Prostate gland (tissue), 2 donors: Measurements from ENCODE around the gene SH3PXD2A. TPM values are rescaled to one million over a fixed set of nuclear protein-coding genes. Genes with fewer than 3 reads are reported as not detected.

Experiments
- DNase-seq: peaks from one replicate; pipeline ENCODE4 v3.0.0-alpha.2; 2019; ENCODE audit warnings: low spot score
- H3K27ac ChIP-seq, 2 donors: fragments of 200-600 bp; sonication (generic); 2 replicates each; pipeline ENCODE4 v1.5.1; 2017 to 2019
- H3K27me3 ChIP-seq: fragments of 200-600 bp; sonication (generic); replicated peaks from 2 replicates; pipeline ENCODE4 v1.5.1; 2019; ENCODE audit not compliant: insufficient read depth
- H3K36me3 ChIP-seq, 2 donors: fragments of 200-600 bp; sonication (generic); 1 replicate in 1 of 2; 2 replicates in 1 of 2; pipeline versions ENCODE4 v1.5.1 to v1.8.1; 2017 to 2019
- H3K4me1 ChIP-seq: fragments of 200-600 bp; sonication (generic); replicated peaks from 2 replicates; pipeline ENCODE4 v1.5.1; 2019
- H3K4me3 ChIP-seq, 2 donors: fragments of 200-600 bp; sonication (generic); 2 replicates each; pipeline ENCODE4 v1.5.1; 2017 to 2019
- H3K9me3 ChIP-seq: fragments of 200-600 bp; sonication (generic); 2 replicates; pipeline ENCODE4 v1.5.1; 2017
- POLR2A ChIP-seq: fragments of 450-650 bp; IDR thresholded peaks from one replicate; pipeline ENCODE4 v1.6.1; 2016; ENCODE audit warnings: antibody characterized with exemption, mild to moderate bottlenecking
- POLR2AphosphoS5 ChIP-seq: sonication (generic); formaldehyde crosslinking; IDR thresholded peaks from one replicate; pipeline ENCODE4 v1.6.1; 2017; ENCODE audit warnings: antibody characterized with exemption
- WGBS: methylation state at CpG from one replicate; pipeline ENCODE4 v1.1.5; 2018; 5-methylcytosine and 5-hydroxymethylcytosine counted together
- intact Hi-C: fragments of 100-400 bp; cut with DNase I; formaldehyde crosslinking; loops from one replicate; pipeline ENCODE4 v1.14.2; 2022
- total RNA-seq, 2 donors: library from RNA; depleted of rRNA; stranded (reverse); fragments of >200 nt; gene quantifications; one replicate each; pipeline ENCODE4 v1.1.0, GENCODE V29; 2016
- TF ChIP-seq, protein P1 (sequence below), 4 experiments: fragments of 200-600 bp in 2 of 4; fragments of 450-650 bp in 2 of 4; sonication (generic) in 2 of 4; IDR thresholded peaks; 1 replicate in 3 of 4; 2 replicates in 1 of 4; pipeline ENCODE4 v1.5.1; 2016 to 2019; ENCODE audit warnings: antibody characterized with exemption in 4 of 4, mild to moderate bottlenecking in 2 of 4, moderate library complexity in 2 of 4

The SH3PXD2A gene
- total RNA-seq, 2 donors from 2014 or later = 14.2 to 26.4 TPM

DNA sequence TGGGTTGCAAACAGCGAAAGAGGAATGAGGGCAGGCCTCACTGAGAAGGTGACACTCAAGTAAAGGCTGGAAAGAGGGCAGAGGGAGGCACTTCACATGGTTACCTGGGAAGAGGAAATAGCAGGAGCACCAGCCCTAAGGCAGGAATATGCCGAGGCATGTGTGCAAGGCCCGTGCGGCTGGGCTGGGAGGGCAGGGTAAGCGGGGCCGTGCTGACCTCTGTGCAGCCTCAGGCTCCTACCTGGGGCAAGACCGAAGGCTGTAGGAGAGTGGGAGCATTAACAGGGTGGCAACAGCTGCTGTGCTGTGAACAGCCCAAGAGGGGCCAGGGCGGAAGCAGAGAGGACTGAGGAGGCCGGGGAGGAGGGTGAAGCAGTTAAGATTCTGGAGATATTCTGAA, 24.0 kb upstream of the SH3PXD2A start:
- intact Hi-C loops = no loop called here

DNA sequence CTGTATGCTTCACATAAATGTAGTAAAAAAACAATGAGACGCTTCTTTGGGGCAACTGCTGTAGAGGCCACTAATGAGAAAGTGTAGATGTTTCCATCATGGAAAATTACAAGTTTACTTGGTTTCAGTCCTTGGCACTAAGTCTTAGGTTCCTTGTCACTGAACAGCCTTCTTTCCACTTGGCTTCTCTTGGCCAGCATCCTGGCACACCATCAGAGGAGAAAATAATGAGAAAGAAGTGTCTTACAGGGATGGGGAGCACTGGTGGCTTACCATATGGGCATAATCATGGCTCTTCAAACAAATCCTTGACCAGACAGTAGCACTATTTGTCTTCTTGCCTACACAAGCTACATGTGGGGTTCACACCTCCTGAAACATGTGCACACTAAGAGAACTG, 22.5 kb upstream of the SH3PXD2A start:
- 81% methylated on average over 1 of the region's 1 CpG for WGBS
- intact Hi-C loops = no loop called here
- Histone ChIP-seq H3K4me1 (no peaks in the 10 kb centered on the region), H3K36me3 (no peaks in the 10 kb centered on the region), H3K4me3 (no peak overlapping the region), H3K27me3 (no peaks in the 10 kb centered on the region), H3K27ac (no peak overlapping the region), H3K9me3 (no peaks in the 10 kb centered on the region)
- no peak for DNase-seq
- TF ChIP-seq, protein P1, sequence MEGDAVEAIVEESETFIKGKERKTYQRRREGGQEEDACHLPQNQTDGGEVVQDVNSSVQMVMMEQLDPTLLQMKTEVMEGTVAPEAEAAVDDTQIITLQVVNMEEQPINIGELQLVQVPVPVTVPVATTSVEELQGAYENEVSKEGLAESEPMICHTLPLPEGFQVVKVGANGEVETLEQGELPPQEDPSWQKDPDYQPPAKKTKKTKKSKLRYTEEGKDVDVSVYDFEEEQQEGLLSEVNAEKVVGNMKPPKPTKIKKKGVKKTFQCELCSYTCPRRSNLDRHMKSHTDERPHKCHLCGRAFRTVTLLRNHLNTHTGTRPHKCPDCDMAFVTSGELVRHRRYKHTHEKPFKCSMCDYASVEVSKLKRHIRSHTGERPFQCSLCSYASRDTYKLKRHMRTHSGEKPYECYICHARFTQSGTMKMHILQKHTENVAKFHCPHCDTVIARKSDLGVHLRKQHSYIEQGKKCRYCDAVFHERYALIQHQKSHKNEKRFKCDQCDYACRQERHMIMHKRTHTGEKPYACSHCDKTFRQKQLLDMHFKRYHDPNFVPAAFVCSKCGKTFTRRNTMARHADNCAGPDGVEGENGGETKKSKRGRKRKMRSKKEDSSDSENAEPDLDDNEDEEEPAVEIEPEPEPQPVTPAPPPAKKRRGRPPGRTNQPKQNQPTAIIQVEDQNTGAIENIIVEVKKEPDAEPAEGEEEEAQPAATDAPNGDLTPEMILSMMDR (IDR thresholded peaks at IDR 0.05) = no peak
- TF ChIP-seq POLR2A = no peak
- TF ChIP-seq POLR2AphosphoS5 = no peak

More for the DNA sequence above, 24.0 kb upstream of the SH3PXD2A start:
- DNase-seq = no peak
- TF ChIP-seq POLR2AphosphoS5 (no peak), POLR2A (no peak)
- TF ChIP-seq, protein P1 (IDR thresholded peaks at IDR 0.05) = no peak
- Histone ChIP-seq H3K27me3 (no peaks in the 10 kb centered on the region), H3K4me1 (no peaks in the 10 kb centered on the region), H3K36me3 (no peaks in the 10 kb centered on the region), H3K27ac (no peak overlapping the region), H3K4me3 (no peak overlapping the region), H3K9me3 (no peaks in the 10 kb centered on the region)
- 87% methylated on average over 9 of the region's 9 CpGs for WGBS

DNA sequence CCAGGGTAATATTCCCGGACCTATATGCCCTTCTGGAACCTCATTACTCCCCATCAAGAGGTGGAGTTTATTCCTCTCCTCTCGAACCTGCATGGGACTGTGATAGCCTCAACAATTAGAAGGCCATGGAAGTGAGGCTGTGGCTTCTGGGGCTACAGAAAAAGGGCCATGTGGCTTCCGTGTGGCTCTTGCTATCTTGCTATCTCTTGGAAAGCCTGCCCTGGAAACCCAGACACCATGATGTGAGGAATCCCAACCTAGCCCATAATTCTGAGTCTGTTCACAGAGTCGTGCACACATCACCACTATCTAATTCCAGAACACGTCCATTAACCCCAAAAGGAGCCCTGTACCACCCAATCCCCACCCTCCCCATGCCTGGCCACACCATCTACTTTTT, 20.8 kb upstream of the SH3PXD2A start:
- Histone ChIP-seq H3K36me3 (no peaks in the 10 kb centered on the region), H3K4me1 (no peaks in the 10 kb centered on the region), H3K27ac (no peak overlapping the region), H3K9me3 (no peaks in the 10 kb centered on the region), H3K27me3 (no peaks in the 10 kb centered on the region), H3K4me3 (no peak overlapping the region)
- 83% methylated on average over 5 of the region's 5 CpGs for WGBS
- DNase-seq = no peak
- TF ChIP-seq, protein P1 (IDR thresholded peaks at IDR 0.05) = no peak
- TF ChIP-seq POLR2AphosphoS5 (no peak), POLR2A (no peak)
- intact Hi-C loops = no loop called here

DNA sequence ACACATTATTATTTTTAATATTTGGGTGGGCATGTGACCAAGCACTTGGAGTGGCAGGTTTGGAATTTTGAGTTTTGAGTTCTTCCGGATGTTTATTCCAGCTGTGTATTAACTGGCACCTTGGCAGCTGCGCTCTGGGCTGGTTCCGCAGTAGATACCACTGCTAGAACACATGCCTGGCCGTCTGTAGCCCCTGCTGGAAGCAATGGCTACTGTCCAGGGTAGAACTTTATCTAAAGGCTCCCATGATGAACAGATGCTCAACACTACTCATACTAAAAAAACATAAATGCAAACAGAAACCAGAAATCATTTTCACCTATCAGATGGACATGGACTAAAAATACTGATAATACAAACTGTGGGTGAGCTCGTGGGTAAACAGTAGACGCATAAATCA, 19.4 kb upstream of the SH3PXD2A start:
- Histone ChIP-seq H3K9me3 (no peaks in the 10 kb centered on the region), H3K27ac (no peak overlapping the region), H3K36me3 (no peaks in the 10 kb centered on the region), H3K4me3 (no peak overlapping the region), H3K27me3 (no peaks in the 10 kb centered on the region), H3K4me1 (no peaks in the 10 kb centered on the region)
- 79% methylated on average over 6 of the region's 6 CpGs for WGBS
- TF ChIP-seq POLR2A (no peak), POLR2AphosphoS5 (no peak)
- TF ChIP-seq, protein P1 (IDR thresholded peaks at IDR 0.05) = no peak
- no peak for DNase-seq
- intact Hi-C loops = no loop called here

DNA sequence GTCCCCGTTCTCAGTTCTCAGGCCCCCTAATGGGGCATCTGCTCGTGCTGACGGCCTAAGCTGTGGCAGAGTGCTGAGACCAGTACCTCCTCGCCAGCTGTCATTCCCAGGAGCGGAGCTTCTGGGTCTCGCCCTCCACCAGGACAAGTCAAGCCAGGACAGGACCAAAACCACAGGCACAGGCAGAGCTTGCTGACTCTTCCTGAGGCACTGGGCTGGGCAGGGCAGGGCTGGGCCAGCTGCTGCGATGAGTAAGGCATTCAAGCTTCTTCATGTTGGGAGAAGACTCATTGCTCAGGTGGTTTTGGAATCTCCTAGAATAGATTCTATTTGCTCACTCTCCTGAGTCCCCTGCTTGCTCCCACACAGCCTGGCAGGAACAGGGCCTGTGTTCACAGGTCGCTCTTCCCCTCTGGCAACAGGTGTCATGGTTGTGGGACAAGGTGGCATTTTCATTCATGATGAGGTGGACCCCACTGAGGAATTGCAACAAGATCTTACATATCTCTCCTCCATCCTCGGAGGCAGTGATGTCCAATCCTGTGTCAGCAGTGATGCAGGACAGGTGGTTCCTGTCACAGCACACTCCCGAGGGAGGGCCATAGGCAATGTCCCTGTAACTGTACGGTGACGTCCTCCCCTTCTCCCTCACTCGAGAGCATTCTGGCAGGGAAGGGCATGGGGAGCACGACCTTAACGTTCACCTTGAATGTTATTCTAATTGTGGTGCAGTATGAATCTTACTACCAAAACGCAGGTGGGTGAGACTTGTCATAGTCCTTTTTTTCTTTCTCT, 17.0 kb upstream of the SH3PXD2A start:
- Histone ChIP-seq H3K4me1 (no peaks in the 10 kb centered on the region), H3K27ac (no peak overlapping the region), H3K36me3 (no peaks in the 10 kb centered on the region), H3K4me3 (no peak overlapping the region), H3K9me3 (no peaks in the 10 kb centered on the region), H3K27me3 (no peaks in the 10 kb centered on the region)
- intact Hi-C loops = no loop called here
- WGBS = 78% methylated on average over 14 of the region's 16 CpGs
- TF ChIP-seq, protein P1 (IDR thresholded peaks at IDR 0.05) = no peak
- TF ChIP-seq POLR2A (no peak), POLR2AphosphoS5 (no peak)
- DNase-seq = peak; percentile 36
